Embryonic facial prominence (tissue), 1 donor: ENCODE results near the gene FADS3.

ENCODE experiments used
- DNase-seq: peaks from one replicate; pipeline ENCODE4 v3.0.0-alpha.2; 2016; ENCODE audit errors: extremely low spot score

The FADS3 gene

GRCh38 chr11:61913699-61914395, 22.5 kb upstream of the FADS3 start:
- no peak for DNase-seq

- no peak for DNase-seq
Measured at GRCh38 chr11:61912991-61913698, 21.8 kb upstream of the FADS3 start.

DNA sequence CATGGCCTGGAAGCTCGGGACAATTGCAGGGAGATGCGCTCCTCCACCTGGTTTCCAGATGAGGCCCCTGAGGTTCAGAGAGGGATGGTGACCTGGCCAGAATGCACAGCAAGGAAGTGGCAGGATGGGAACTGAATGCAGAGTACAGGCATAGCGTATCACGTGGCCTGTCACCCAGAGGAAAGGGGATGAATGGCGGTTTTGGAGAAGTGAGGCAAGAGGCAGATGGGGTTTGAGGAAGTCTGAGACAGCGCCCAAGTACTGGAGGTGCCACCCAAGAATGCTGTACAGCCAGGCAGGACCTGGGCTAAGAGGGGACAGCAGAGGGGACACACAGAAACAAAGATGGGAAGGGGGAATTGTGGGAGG, 21.2 kb upstream of the FADS3 start:
- DNase-seq = no peak

DNA sequence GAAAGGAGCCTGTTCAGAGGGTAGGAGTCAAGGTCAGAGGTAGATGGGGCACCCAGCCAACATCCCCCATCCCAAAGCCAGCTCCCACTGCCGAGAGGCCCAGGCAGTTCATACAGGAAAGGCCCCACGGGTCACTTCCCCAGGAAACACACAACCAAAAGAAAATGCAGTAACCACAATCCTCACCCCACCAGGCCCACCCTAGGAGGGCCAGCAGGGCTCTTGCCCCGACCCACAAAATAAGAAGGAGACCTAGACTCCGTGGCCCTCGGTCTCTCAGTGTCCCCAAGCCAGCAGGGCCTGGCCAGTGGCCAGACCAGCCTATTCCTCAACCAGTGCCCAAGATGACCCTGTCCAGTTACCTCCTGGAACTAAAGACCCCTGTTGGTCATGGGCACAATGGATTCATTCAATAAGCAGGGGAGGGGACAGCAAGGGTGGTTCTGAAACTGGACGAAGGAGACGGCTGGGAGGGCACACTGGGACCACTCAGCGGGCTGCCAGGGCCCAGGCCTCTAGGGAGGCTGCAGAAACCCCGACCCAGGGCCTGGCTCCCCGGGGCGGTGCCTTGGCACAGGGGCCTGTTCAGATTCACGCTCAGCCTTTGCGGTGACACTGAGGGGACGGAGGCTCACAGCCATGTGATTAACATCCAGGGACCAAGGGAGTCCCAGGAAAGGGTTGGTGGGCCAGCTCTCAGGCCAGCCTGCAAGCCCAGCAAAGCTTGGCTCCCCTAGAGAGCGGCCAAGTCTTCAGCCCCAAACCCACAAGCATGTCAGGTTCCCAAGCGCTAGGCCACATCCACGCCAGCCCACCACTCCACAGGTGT, 20.6 kb upstream of the FADS3 start:
- no peak for DNase-seq

GRCh38 chr11:61911128-61911700, 19.9 kb upstream of the FADS3 start:
- no peak for DNase-seq

DNA sequence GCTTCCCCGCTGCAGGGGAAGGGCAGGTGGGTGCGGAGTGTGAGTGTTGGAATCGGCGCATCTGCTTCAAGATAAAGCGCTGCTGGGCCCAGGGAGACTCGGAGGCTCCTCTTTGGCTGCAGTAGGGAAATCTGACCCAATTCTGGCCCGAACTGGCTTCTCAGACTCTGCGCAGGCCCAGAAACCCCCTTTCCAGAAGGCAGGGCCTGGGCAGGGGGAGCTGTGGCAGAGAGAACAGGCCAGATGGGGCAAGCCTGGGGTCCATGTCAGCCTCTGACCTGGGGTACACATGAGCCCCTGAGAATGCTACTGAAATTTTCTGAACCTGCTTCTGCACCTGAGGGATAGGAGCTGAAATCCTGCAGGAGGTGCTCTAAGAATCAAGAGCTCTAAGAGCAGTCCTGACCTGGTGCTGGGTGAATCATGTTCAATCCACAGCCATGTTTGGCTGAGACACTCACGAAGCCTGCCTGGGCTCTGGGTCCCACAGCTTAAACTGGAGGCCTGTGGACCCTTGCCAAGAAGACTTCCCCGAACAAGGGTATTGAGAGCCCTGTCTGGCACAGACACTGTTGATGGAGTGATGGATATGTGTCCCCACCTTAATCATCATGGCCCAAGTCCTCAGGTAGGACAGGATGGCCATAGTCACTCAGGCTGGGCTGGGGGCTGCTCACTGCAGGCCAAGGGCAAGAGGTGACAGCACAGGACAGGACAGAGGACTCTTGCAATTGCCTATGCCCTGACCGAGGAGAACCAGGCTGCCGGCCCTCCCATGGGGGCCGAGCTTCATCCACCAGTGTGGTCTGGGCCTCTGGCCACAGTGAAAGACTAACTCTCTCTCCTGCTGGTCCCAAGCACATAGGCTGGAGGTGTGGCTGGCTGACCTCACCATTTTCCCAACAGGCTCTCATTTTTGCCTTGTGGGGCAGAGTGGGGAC, 19.1 kb upstream of the FADS3 start:
- DNase-seq = no peak

DNA sequence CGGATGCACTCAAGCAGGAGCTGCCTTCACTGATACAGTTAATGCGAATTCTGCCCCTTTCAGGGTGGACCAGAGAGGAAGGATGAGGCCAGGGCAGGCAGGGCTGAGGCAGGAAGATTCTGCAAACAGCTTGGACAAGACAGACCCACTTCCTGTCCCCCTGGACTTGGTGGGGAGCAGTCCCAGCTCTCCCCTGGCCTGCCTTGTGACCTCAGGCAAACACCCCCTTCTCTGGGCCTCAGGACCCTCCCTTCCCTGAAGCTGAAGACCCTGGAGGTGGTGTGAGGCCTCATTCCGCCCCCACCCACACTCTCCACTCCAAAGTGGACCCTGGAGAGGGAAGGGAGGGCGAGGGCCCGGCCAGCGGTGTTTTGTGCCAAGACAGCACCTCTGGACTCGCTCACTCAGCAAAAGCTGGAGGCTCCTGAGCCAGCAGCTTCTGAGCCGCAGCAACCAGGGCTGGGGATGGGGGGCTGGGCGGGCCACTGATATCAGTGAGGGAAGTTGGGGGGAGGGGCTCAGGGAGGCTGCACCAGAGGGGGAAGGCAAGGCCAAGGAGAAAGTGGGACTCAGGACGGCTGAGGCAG, 17.5 kb upstream of the FADS3 start:
- no peak for DNase-seq

DNA sequence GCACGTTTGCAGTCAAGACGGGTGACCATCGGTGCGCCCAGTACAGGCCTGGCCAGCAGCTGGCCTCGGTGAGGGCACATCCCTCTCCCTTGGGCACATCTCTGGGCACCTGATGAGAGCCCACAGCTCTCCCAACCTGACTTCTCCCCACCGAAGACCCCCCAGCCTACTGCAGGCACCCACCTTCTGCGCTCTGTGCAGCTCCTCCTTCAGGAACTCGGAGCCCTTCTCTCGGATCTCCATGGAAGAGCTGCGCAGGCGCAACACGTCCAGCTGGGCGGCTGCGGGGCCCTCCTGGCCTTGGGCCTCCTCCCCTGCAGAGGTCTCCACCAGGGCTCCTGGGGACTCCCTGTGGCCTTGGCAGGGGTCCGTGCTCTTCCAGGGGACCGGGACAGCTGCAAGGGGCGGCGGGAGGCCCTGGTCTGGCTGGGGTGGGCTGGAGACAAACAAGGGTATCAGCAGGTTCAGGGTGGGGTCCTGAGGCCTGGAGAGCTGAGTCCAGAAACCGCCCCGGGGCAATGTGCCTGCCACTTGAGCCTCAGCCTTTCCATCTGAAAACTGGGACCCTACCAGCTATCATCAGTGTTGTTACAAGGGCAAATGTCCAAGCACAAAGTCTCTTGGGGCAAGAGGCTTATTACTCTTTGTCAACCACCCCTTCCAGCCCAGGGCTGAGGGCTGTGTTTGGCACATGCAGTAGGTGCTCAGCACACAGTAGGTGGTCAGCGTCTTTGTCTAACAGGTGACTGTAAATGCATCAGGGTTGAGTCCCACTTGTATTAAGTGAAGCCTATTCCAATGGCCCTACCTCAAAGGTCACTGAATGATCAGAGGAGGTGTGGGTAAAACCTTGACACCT, 16.8 kb upstream of the FADS3 start:
- DNase-seq = no peak

- no peak for DNase-seq
Measured at GRCh38 chr11:61907282-61907681, 15.9 kb upstream of the FADS3 start.

GRCh38 chr11:61906522-61906909, 15.2 kb upstream of the FADS3 start:
- no peak for DNase-seq

GRCh38 chr11:61905801-61906521, 14.6 kb upstream of the FADS3 start:
- DNase-seq = no peak

- DNase-seq = no peak
Measured at GRCh38 chr11:61905067-61905696, 13.8 kb upstream of the FADS3 start.

GRCh38 chr11:61904539-61905048, 13.2 kb upstream of the FADS3 start:
- no peak for DNase-seq

DNA sequence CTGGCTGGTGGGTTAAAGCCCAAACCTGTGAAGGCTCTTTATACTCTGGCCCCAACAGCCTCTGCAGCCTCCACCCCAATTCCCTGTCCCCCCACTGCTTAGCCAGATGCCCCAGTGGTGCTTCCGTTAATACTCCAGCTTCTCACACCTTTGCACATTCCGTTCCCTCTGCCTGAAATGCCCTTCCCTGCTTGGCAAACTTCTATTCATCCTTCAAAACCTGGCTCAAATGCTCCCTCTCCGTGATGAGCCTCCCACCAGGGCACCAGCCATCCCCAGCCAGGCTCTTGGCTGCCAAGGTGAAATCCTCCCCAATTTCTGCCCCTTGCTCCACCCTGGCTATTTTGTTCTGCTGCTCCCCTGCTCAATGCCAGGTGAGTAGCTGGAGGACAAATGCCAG, 12.5 kb upstream of the FADS3 start:
- no peak for DNase-seq

GRCh38 chr11:61902313-61902712, 11.0 kb upstream of the FADS3 start:
- no peak for DNase-seq

DNA sequence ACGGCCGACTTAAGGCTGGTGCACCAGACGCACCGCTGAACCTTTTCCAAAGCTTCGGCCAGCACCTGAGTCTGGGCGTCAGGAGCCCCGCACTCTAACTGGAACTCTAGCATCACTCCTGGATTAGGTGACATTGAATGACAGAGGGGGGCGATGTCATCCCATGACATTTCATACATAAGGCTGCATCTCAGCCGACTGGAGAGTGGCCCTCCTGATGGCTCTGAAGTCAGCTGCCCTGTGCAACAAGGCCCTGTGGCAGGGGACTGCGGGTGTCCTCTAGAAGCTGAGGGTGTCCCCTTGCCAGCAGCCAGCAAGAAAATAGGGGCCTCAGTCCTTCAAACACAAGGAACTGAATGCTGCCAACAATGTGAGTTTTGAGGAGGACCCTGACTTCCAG, 10.1 kb upstream of the FADS3 start:
- DNase-seq = no peak

- no peak for DNase-seq
Measured at GRCh38 chr11:61900251-61900650, 8.9 kb upstream of the FADS3 start.

GRCh38 chr11:61899146-61899841, 7.9 kb upstream of the FADS3 start:
- DNase-seq = no peak
